ENCODE results near the gene BSN.

Gene BSN

GRCh38 chr3:49699281-49699979 is 145.2 kb downstream of the BSN start:
- DNase-seq (ENCODE audit: low spot score) = peak; percentile 36

GRCh38 chr3:49700014-49700413 is 145.7 kb downstream of the BSN start:
- no peak for DNase-seq (ENCODE audit: low spot score)

- DNase-seq (ENCODE audit: low spot score) = no peak
Observed at GRCh38 chr3:49700453-49701128, 146.3 kb downstream of the BSN start.

GRCh38 chr3:49701388-49702077 is 147.3 kb downstream of the BSN start:
- DNase-seq (ENCODE audit: low spot score) = peak; percentile 43

GRCh38 chr3:49702672-49703071 is 148.4 kb downstream of the BSN start:
- no peak for DNase-seq (ENCODE audit: low spot score)

- DNase-seq (ENCODE audit: low spot score) = peak; percentile 89
Observed at GRCh38 chr3:49703443-49703927, 149.2 kb downstream of the BSN start.

- DNase-seq (ENCODE audit: low spot score) = no peak
Observed at GRCh38 chr3:49703956-49704355, 149.7 kb downstream of the BSN start.

GRCh38 chr3:49704629-49705028 is 150.4 kb downstream of the BSN start:
- no peak for DNase-seq (ENCODE audit: low spot score)

- no peak for DNase-seq (ENCODE audit: low spot score)
Observed at GRCh38 chr3:49705390-49705960, 151.2 kb downstream of the BSN start.

- no peak for DNase-seq (ENCODE audit: low spot score)
Observed at GRCh38 chr3:49706456-49707112, 152.3 kb downstream of the BSN start.

GRCh38 chr3:49707113-49707480 is 152.8 kb downstream of the BSN start:
- DNase-seq (ENCODE audit: low spot score) = peak; percentile 26

GRCh38 chr3:49709852-49710251 is 155.6 kb downstream of the BSN start:
- no peak for DNase-seq (ENCODE audit: low spot score)

GRCh38 chr3:49711489-49711888 is 157.2 kb downstream of the BSN start:
- no peak for DNase-seq (ENCODE audit: low spot score)

GRCh38 chr3:49712166-49712565 is 157.9 kb downstream of the BSN start:
- DNase-seq (ENCODE audit: low spot score) = no peak

- DNase-seq (ENCODE audit: low spot score) = no peak
Observed at GRCh38 chr3:49712631-49713317, 158.5 kb downstream of the BSN start.

- DNase-seq (ENCODE audit: low spot score) = no peak
Observed at GRCh38 chr3:49713336-49714105, 159.2 kb downstream of the BSN start.

- no peak for DNase-seq (ENCODE audit: low spot score)
Observed at GRCh38 chr3:49714728-49715550, 160.7 kb downstream of the BSN start.

GRCh38 chr3:49715611-49716121 is 161.4 kb downstream of the BSN start:
- no peak for DNase-seq (ENCODE audit: low spot score)

- no peak for DNase-seq (ENCODE audit: low spot score)
Observed at GRCh38 chr3:49716169-49716568, 161.9 kb downstream of the BSN start.

Measured in AG08395 (cell line).